Fibroblast of pulmonary artery (primary cell): ENCODE results near the gene MRPL42.
A peak's percentile ranks its signal among the peaks of the same experiment; 100 is the strongest.
"Not testable (repeated sequence)": the region's sequence is repeated elsewhere in the genome, so short reads cannot be mapped to it uniquely, and the experiment has no call there.

Source experiments
- DNase-seq: peaks from one replicate; pipeline ENCODE4 v3.0.0-alpha.2; 2010; ENCODE audit warnings: low read depth
- H3K4me3 ChIP-seq: replicated peaks from 2 replicates; pipeline ENCODE4 v1.5.1; 2011; ENCODE audit warnings: low read depth, mild to moderate bottlenecking, control low read depth, low read length, moderate library complexity
- CTCF ChIP-seq: IDR thresholded peaks from 2 replicates; pipeline ENCODE4 v1.5.1; 2011; ENCODE audit warnings: mild to moderate bottlenecking, control low read depth, low read length, inconsistent platforms; ENCODE audit errors: missing control alignments

The MRPL42 gene

GRCh38 chr12:93427779-93428564 lies 39.3 kb upstream of the MRPL42 start:
- no peak overlapping the region for H3K4me3 ChIP-seq
- no peak for TF ChIP-seq CTCF
- peak; percentile 57 for DNase-seq

GRCh38 chr12:93429448-93429847 lies 37.9 kb upstream of the MRPL42 start:
- no peak for TF ChIP-seq CTCF
- DNase-seq = no peak

GRCh38 chr12:93429852-93430251 lies 37.5 kb upstream of the MRPL42 start:
- no peak overlapping the region for H3K4me3 ChIP-seq
- no peak for DNase-seq
- no peak for TF ChIP-seq CTCF

More at GRCh38 chr12:93429448-93429847, 37.9 kb upstream of the MRPL42 start:
- no peak overlapping the region for H3K4me3 ChIP-seq

GRCh38 chr12:93430280-93430679 lies 37.0 kb upstream of the MRPL42 start:
- no peak for TF ChIP-seq CTCF
- no peak for DNase-seq
- no peak overlapping the region for H3K4me3 ChIP-seq

- not testable (repeated sequence) for DNase-seq, H3K4me3 ChIP-seq
These were observed 35.3 kb upstream of the MRPL42 start for GRCh38 chr12:93432031-93432430.

- TF ChIP-seq CTCF = no peak
- DNase-seq = no peak
- H3K4me3 ChIP-seq = no peak overlapping the region
These were observed 33.0 kb upstream of the MRPL42 start for GRCh38 chr12:93434256-93434865.

GRCh38 chr12:93438266-93439050 lies 28.9 kb upstream of the MRPL42 start:
- no peak for DNase-seq
- no peak overlapping the region for H3K4me3 ChIP-seq
- no peak for TF ChIP-seq CTCF
